Testis (tissue), 3 donors: ENCODE data around the gene KCNG4. TPM values are rescaled to one million over a fixed set of nuclear protein-coding genes. Genes with fewer than 3 reads are reported as not detected.

Experiments used
- DNase-seq: peaks from one replicate; pipeline ENCODE4 v3.0.0-alpha.2; 2019
- H3K27ac ChIP-seq, 2 donors: fragments of 200-600 bp; sonication (generic); one replicate each; pipeline ENCODE4 v1.5.1; 2019
- H3K27me3 ChIP-seq: fragments of 200-600 bp; sonication (generic); one replicate; pipeline ENCODE4 v1.5.1; 2019
- H3K36me3 ChIP-seq: fragments of 200-600 bp; sonication (generic); one replicate; pipeline ENCODE4 v1.5.1; 2017; ENCODE audit warnings: low read depth; ENCODE audit errors: missing control alignments
- H3K4me1 ChIP-seq: fragments of 200-600 bp; sonication (generic); one replicate; pipeline ENCODE4 v1.5.1; 2019
- H3K4me3 ChIP-seq, 2 donors: fragments of 200-600 bp; sonication (generic); one replicate each; pipeline ENCODE4 v1.5.1; 2017 to 2019
- H3K9me3 ChIP-seq: fragments of 200-600 bp; sonication (generic); one replicate; pipeline ENCODE4 v1.5.1; 2017
- POLR2A ChIP-seq: fragments of 450-650 bp; IDR thresholded peaks from one replicate; pipeline ENCODE4 v1.6.1; 2017; ENCODE audit warnings: antibody characterized with exemption, mild to moderate bottlenecking, moderate library complexity
- WGBS, 2 donors: methylation state at CpG; one replicate each; pipeline ENCODE4 v1.1.5; 2018; 5-methylcytosine and 5-hydroxymethylcytosine counted together
- intact Hi-C: fragments of 100-400 bp; cut with DNase I; formaldehyde crosslinking; loops from one replicate; pipeline ENCODE4 v1.15.1; 2023; ENCODE audit warnings: low total_unique reads
- polyA plus RNA-seq: library from polyadenylated mRNA; stranded (reverse); fragments of 350-450 nt; fragmentation: Illumina TruSeq; extraction: RNeasy Lipid Tissue Mini Kit (QIAGEN cat#74804); gene quantifications from one replicate; pipeline ENCODE4 v1.2.3, GENCODE V29; 2014; ENCODE audit warnings: low read depth, low replicate concordance; ENCODE audit not compliant: insufficient read depth
- total RNA-seq, 2 donors: library from RNA; depleted of rRNA; stranded (reverse); fragments of >200 nt; gene quantifications; one replicate each; pipeline ENCODE4 v1.2.3, GENCODE V29; 2016
- TF ChIP-seq, protein P1 (sequence below), 3 experiments: fragments of 450-650 bp in 2 of 3; fragments of 200-600 bp in 1 of 3; sonication (generic) in 1 of 3; IDR thresholded peaks; one replicate each; pipeline ENCODE4 v1.5.1; 2016 to 2019; ENCODE audit warnings: antibody characterized with exemption in 3 of 3, mild to moderate bottlenecking in 2 of 3, moderate library complexity in 1 of 3

Gene KCNG4
- total and polyA plus RNA-seq, 3 donors from 2014 or later: 0.06 to 0.08 TPM; not detected in 1

DNA sequence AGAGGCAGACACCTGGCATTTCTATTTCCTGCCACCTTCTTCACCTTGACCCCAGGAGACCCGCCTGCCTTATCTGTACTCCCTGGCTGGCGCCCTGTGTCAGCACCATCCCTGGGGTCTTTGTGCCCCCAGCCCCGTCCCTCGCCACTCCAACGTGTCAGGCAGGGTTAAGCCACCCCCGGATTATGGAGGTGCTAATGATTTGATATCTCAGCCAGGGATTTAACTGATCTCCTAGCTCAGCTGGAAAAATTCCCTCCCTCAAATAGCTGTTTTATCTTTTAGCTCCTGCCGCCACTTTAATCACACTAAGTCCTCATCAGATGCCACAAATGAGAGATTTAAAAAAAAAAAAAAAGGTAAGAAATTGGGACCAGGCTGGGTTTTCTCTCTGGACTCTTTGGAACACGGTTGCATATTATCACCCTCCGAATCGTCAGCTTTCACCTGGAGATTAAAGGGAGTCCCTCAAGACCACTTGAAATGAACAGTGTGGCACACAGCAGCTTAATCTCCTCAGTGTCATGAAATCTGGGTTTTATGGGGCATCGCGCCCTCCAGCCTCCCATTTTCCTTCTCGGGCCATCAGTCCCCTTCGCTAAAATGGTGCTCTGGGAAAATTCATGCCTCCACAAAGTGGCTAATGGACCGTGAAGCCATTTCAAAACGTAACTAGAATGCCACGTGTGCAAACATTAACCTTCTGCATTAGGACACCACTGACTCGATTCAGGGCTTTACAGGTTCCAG is 28.7 kb upstream of the KCNG4 start:
- Histone ChIP-seq H3K27me3 (no peaks in the 10 kb centered on the region), H3K36me3 (no peaks in the 10 kb centered on the region), H3K4me1 (no peaks in the 10 kb centered on the region), H3K9me3 (no peaks in the 10 kb centered on the region), H3K27ac (no peak overlapping the region), H3K4me3 (no peak overlapping the region)
- TF ChIP-seq POLR2A: no peak
- TF ChIP-seq, protein P1, sequence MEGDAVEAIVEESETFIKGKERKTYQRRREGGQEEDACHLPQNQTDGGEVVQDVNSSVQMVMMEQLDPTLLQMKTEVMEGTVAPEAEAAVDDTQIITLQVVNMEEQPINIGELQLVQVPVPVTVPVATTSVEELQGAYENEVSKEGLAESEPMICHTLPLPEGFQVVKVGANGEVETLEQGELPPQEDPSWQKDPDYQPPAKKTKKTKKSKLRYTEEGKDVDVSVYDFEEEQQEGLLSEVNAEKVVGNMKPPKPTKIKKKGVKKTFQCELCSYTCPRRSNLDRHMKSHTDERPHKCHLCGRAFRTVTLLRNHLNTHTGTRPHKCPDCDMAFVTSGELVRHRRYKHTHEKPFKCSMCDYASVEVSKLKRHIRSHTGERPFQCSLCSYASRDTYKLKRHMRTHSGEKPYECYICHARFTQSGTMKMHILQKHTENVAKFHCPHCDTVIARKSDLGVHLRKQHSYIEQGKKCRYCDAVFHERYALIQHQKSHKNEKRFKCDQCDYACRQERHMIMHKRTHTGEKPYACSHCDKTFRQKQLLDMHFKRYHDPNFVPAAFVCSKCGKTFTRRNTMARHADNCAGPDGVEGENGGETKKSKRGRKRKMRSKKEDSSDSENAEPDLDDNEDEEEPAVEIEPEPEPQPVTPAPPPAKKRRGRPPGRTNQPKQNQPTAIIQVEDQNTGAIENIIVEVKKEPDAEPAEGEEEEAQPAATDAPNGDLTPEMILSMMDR (IDR thresholded peaks at IDR 0.05): no peak
- WGBS, 2 donors: 66 to 69% methylated on average over 18 of the region's 18 CpGs
- no peak for DNase-seq
- intact Hi-C loops: no loop called here

DNA sequence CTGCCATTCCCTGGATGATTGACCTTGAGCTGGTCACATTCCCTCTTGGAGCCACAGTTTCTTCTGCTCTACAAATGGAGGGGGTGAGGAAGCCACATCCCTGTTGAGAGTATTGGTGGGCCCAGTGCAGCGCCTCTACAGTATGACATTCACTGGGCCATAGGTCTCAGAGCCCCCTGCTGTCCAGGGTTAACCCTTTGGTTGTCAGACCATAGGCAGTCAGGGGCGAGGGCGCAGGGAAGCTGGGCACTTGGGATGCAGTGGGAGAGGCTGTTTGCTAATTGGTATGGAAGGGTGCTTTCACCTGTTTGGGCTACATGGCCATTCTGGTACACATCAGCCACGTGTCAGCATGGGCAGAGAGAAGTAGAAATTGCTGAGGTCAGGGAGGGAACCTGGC is 27.6 kb upstream of the KCNG4 start:
- no peak for DNase-seq
- Histone ChIP-seq H3K9me3 (no peaks in the 10 kb centered on the region), H3K27ac (no peak overlapping the region), H3K4me1 (no peaks in the 10 kb centered on the region), H3K4me3 (no peak overlapping the region), H3K36me3 (no peaks in the 10 kb centered on the region), H3K27me3 (no peaks in the 10 kb centered on the region)
- TF ChIP-seq POLR2A: no peak
- intact Hi-C loops: no loop called here
- WGBS, 2 donors: 91 to 94% methylated on average over 2 to 4 of the region's 4 CpGs

DNA sequence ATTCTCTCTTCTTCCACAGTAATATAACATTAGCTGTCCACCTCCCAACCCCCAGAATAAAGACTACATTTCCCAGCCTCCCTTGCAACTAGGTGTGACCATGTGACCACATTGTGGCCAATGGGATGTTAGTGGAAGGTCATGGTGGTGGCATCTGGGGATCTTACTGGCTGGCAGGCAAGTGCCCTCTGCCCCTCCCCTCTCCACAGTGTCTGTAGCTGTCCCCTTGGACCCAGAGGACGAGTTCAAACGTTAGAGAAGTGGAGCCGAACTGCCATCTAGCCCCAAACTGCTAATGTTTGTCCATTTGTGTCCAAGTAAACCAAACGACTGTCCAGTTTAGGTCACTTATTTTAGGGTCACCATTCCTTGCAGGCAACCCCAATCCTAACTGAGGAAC is 26.6 kb upstream of the KCNG4 start:
- H3K4me1 ChIP-seq: no peaks in the 10 kb centered on the region
- 64 to 66% methylated on average over 4 of the region's 4 CpGs for WGBS, 2 donors
- H3K36me3 ChIP-seq: no peaks in the 10 kb centered on the region
- no peak overlapping the region for H3K27ac ChIP-seq
- H3K9me3 ChIP-seq: no peaks in the 10 kb centered on the region
- intact Hi-C loops: no loop called here
- DNase-seq: peak; percentile 75
- no peak overlapping the region for H3K4me3 ChIP-seq
- no peaks in the 10 kb centered on the region for H3K27me3 ChIP-seq
- TF ChIP-seq POLR2A: no peak
- TF ChIP-seq, protein P1 (IDR thresholded peaks at IDR 0.05): no peak

DNA sequence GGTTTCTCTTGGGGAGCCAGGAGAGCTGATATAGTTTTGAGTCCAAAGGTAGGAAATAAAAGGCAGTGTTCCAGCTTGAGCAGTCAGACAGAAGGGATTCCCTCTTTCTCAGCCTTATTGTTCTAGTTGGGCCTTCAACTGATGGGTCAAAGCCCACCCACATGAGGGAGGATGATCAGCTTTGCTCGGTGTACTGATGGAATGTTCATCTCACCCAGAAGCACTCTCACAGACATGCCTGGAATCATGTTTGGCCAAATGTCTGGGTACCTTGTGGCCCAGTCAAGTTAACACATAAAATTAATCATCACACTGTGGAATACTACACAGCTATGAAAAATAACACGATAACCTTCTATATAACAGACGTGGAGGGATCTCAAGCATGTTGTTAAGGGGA is 23.1 kb upstream of the KCNG4 start:
- DNase-seq: no peak
- no peaks in the 10 kb centered on the region for H3K4me1 ChIP-seq
- no peaks in the 10 kb centered on the region for H3K27me3 ChIP-seq
- H3K9me3 ChIP-seq: no peaks in the 10 kb centered on the region
- H3K4me3 ChIP-seq: no peak overlapping the region
- intact Hi-C loops: no loop called here
- 91 to 96% methylated on average over 3 of the region's 3 CpGs for WGBS, 2 donors
- no peak for TF ChIP-seq POLR2A
- TF ChIP-seq, protein P1 (IDR thresholded peaks at IDR 0.05): no peak
- no peaks in the 10 kb centered on the region for H3K36me3 ChIP-seq
- no peak overlapping the region for H3K27ac ChIP-seq

DNA sequence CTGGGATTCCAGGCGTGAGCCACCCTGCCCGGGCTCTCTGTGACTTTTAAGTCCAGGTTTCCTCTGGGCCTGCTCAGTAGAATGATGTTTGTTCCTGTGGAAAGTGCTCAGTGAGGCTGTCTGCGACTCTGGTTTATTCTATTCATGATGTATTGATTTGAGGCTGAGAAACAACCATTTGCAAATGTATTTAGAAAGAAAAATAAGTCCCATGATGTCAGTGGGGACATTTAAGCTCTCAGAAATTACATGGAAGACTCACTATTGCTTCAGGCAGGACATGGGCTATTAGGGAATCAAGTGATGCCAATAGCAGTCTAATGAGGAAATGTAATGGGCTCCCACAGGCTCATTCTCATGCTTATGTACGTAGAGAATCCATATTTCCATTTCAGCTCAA is 22.2 kb upstream of the KCNG4 start:
- no peak for DNase-seq
- Histone ChIP-seq H3K9me3 (no peaks in the 10 kb centered on the region), H3K27me3 (no peaks in the 10 kb centered on the region), H3K4me1 (no peaks in the 10 kb centered on the region), H3K4me3 (no peak overlapping the region), H3K36me3 (no peaks in the 10 kb centered on the region), H3K27ac (no peak overlapping the region)
- WGBS, 2 donors: 94% methylated on average over 4 of the region's 4 CpGs
- TF ChIP-seq POLR2A: no peak
- TF ChIP-seq, protein P1 (IDR thresholded peaks at IDR 0.05): no peak
- intact Hi-C loops: no loop called here
